B cell (primary cell): ENCODE data around the gene SNX10.

Source experiments
- CTCF ChIP-seq: fragments of 200-600 bp; IDR thresholded peaks from one replicate; pipeline ENCODE4 v1.8.0; 2022; ENCODE audit warnings: antibody characterized with exemption, mild to moderate bottlenecking
- EZH2 ChIP-seq: IDR thresholded peaks from 2 replicates; pipeline ENCODE4 v1.6.1; 2012; ENCODE audit warnings: borderline replicate concordance, low read depth, mild to moderate bottlenecking, moderate library complexity, low read length; ENCODE audit not compliant: insufficient read depth, poor library complexity, severe bottlenecking

- no peak for TF ChIP-seq CTCF
- no peak for TF ChIP-seq EZH2
These were observed 6.5 kb upstream of the SNX10 start for GRCh38 chr7:26284995-26285632.
